Adrenal gland (tissue), 5 donors: ENCODE measurements around the gene OR2B6.

Source experiments
- CTCF ChIP-seq, 6 experiments: fragments of 450-650 bp in 4 of 6; fragments of 200-600 bp in 2 of 6; sonication (generic) in 1 of 6; IDR thresholded peaks; 1 replicate in 5 of 6; 2 replicates in 1 of 6; pipeline versions ENCODE4 v1.5.1 to v1.8.0; 2016 to 2021; ENCODE audit warnings: antibody characterized with exemption in 6 of 6, mild to moderate bottlenecking in 2 of 6, moderate library complexity in 1 of 6
- POLR2A ChIP-seq, 2 donors: fragments of 450-650 bp; IDR thresholded peaks; one replicate each; pipeline ENCODE4 v1.6.1; 2017; ENCODE audit warnings: antibody characterized with exemption in 2 of 2, mild to moderate bottlenecking in 2 of 2, moderate library complexity in 1 of 2
- donor health status: DM: no; HTN: no; CAD: no.

DNA sequence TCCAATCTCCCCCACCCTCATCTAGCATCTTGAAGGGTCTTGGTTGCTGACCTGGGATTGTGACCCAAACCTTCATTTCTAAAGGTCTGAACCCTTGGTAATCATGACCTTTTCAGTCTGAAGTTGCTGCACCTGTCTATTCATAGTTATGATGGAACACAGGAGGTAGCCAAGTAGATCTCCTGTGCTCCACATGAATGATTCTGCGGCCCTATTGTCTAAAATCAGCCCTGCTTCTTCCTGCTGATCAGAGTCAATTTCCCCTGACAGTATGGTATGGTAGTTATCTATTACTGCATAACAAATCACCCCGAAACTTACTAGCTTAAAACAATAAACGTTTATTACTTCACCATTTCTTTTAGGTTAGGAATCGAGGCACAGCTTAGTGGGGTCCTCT, 9.0 kb downstream of the OR2B6 start:
- TF ChIP-seq CTCF (IDR thresholded peaks at IDR 0.05) (no peak), POLR2A (IDR thresholded peaks at IDR 0.05) (no peak)
